ENCODE measurements around the gene BRCA1.

BRCA1 gene

GRCh38 chr17:43016216-43016615 is 108.9 kb downstream of the BRCA1 start:
- Histone ChIP-seq H3K27ac (ENCODE audit: insufficient read depth, low read depth, low read length, poor library complexity, severe bottlenecking) (no peak overlapping the region), H3K4me1 (ENCODE audit: control insufficient read depth, insufficient read depth, low read length) (peaks cover 41% of the 10 kb centered on the region), H3K9me3 (ENCODE audit: control insufficient read depth, low read length) (no peaks in the 10 kb centered on the region), H3K4me3 (ENCODE audit: insufficient read depth, low read depth, low read length) (no peak overlapping the region), H3K36me3 (ENCODE audit: control insufficient read depth, insufficient read depth, low read length) (peaks cover 5% of the 10 kb centered on the region), H3K27me3 (ENCODE audit: control insufficient read depth, insufficient read depth, low read length, poor library complexity, severe bottlenecking) (no peaks in the 10 kb centered on the region)
- 95 to 96% methylated on average over 7 of the region's 7 CpGs for WGBS, 2 experiments

DNA sequence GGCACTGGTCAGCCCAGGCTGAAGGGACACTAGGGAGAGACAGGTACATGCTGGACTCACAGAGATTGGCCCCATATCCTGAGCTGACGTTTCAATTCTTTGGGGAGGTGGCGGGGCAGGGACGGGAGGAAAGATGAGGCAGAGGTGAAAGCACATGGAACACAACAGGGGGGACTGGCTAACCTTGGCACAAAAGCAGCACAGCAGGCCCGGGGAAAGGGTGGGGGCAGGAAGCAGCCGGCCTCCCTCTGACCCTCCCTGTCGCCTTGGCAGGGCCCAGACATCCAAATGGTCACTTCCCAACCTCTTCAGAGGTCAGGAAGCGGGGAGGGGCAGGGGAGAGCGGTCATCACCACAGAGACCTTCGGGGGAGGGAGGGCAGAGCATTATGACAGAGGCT is 109.6 kb downstream of the BRCA1 start:
- peaks cover 5% of the 10 kb centered on the region for H3K36me3 ChIP-seq (ENCODE audit: control insufficient read depth, insufficient read depth, low read length)
- no peaks in the 10 kb centered on the region for H3K9me3 ChIP-seq (ENCODE audit: control insufficient read depth, low read length)
- peaks cover 41% of the 10 kb centered on the region for H3K4me1 ChIP-seq (ENCODE audit: control insufficient read depth, insufficient read depth, low read length)
- no peak overlapping the region for H3K4me3 ChIP-seq (ENCODE audit: insufficient read depth, low read depth, low read length)
- 74% methylated on average over 9 of the region's 9 CpGs for WGBS, 2 experiments
- no peak overlapping the region for H3K27ac ChIP-seq (ENCODE audit: insufficient read depth, low read depth, low read length, poor library complexity, severe bottlenecking)
- no peaks in the 10 kb centered on the region for H3K27me3 ChIP-seq (ENCODE audit: control insufficient read depth, insufficient read depth, low read length, poor library complexity, severe bottlenecking)

DNA sequence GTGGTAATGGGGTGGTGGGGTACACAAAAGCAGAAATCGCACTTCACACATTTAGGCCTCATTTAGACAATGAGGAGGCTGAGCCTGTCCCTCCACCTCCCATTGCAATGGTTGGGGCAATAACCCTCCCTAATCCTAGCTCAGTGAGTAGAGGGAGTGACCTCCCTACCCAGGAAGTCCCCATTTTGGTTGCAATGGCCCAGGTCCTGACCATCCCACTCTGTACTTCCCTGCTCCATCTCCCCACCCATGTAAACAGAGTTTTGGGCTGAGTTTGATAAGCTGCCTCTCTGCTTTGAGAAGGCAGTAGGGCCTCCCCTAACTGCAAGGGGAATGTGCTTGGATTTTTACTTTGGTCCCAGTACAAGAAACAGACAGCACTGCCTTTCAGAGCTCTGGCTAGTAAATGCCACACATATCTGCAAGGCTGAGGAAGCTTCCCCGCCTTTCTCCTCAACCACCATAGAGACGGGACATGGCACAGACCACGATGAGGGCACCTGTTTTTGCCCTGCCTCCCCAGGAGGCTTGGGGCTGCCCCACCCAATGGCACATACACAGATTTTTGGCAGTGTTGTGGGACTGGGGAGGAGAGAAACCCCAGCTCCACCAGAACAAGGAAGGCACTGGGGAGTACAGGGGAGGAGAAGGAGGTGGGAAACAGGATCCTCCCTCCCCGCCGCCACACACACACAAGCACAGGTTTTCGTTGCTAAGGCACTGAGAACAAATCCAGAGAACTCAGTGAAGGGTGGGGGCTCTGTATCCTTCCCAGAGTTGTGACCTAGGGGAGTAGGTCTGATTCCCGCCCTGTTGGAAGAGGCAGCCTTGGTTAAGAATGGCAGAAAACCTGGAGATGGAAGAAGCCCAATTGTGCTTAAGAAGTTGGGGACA is 110.3 kb downstream of the BRCA1 start:
- H3K27me3 ChIP-seq (ENCODE audit: control insufficient read depth, insufficient read depth, low read length, poor library complexity, severe bottlenecking): no peaks in the 10 kb centered on the region
- H3K36me3 ChIP-seq (ENCODE audit: control insufficient read depth, insufficient read depth, low read length): peaks cover 5% of the 10 kb centered on the region
- no peak overlapping the region for H3K27ac ChIP-seq (ENCODE audit: insufficient read depth, low read depth, low read length, poor library complexity, severe bottlenecking)
- H3K4me3 ChIP-seq (ENCODE audit: insufficient read depth, low read depth, low read length): no peak overlapping the region
- no peaks in the 10 kb centered on the region for H3K9me3 ChIP-seq (ENCODE audit: control insufficient read depth, low read length)
- H3K4me1 ChIP-seq (ENCODE audit: control insufficient read depth, insufficient read depth, low read length): peaks cover 34% of the 10 kb centered on the region
- WGBS, 2 experiments: 87 to 89% methylated on average over 8 of the region's 8 CpGs

DNA sequence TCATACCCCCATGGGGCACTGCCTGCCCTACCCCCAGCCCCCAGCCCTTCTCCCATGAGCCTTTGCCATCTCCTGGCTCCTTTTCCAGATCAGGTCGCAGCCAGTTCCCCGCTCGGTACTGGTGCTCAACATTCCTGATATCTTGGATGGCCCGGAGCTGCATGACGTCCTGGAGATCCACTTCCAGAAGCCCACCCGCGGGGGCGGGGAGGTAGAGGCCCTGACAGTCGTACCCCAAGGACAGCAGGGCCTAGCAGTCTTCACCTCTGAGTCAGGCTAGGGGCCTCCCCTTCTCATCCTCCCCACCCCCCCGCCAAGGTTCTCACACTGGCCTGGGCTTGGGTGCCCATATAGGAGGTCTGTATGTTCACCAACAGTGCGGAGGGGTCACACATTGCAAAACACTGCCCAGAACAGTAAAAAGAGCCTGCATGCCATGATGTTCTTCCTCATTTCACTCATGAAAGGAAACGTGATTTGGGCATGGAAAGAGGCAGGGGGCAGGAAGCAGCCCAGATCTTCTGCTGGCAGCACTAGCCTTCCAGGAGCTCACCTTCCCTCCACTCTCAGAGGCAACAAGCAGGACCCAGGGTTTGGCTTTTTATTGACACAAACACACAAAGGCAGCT is 111.0 kb downstream of the BRCA1 start:
- Histone ChIP-seq H3K36me3 (ENCODE audit: control insufficient read depth, insufficient read depth, low read length) (peaks cover 5% of the 10 kb centered on the region), H3K4me3 (ENCODE audit: insufficient read depth, low read depth, low read length) (no peak overlapping the region), H3K27ac (ENCODE audit: insufficient read depth, low read depth, low read length, poor library complexity, severe bottlenecking) (no peak overlapping the region), H3K9me3 (ENCODE audit: control insufficient read depth, low read length) (no peaks in the 10 kb centered on the region), H3K27me3 (ENCODE audit: control insufficient read depth, insufficient read depth, low read length, poor library complexity, severe bottlenecking) (no peaks in the 10 kb centered on the region), H3K4me1 (ENCODE audit: control insufficient read depth, insufficient read depth, low read length) (peaks cover 28% of the 10 kb centered on the region)
- 93% methylated on average over 12 of the region's 12 CpGs for WGBS, 2 experiments

- Histone ChIP-seq H3K9me3 (ENCODE audit: control insufficient read depth, low read length) (no peaks in the 10 kb centered on the region), H3K36me3 (ENCODE audit: control insufficient read depth, insufficient read depth, low read length) (peaks cover 5% of the 10 kb centered on the region), H3K4me3 (ENCODE audit: insufficient read depth, low read depth, low read length) (no peak overlapping the region), H3K4me1 (ENCODE audit: control insufficient read depth, insufficient read depth, low read length) (peaks cover 22% of the 10 kb centered on the region), H3K27ac (ENCODE audit: insufficient read depth, low read depth, low read length, poor library complexity, severe bottlenecking) (no peak overlapping the region), H3K27me3 (ENCODE audit: control insufficient read depth, insufficient read depth, low read length, poor library complexity, severe bottlenecking) (no peaks in the 10 kb centered on the region)
- 94 to 96% methylated on average over 8 of the region's 8 CpGs for WGBS, 2 experiments
Observed at GRCh38 chr17:43013296-43013695, 111.9 kb downstream of the BRCA1 start.

- Histone ChIP-seq H3K9me3 (ENCODE audit: control insufficient read depth, low read length) (no peaks in the 10 kb centered on the region), H3K27me3 (ENCODE audit: control insufficient read depth, insufficient read depth, low read length, poor library complexity, severe bottlenecking) (no peaks in the 10 kb centered on the region), H3K4me3 (ENCODE audit: insufficient read depth, low read depth, low read length) (no peak overlapping the region), H3K36me3 (ENCODE audit: control insufficient read depth, insufficient read depth, low read length) (no peaks in the 10 kb centered on the region), H3K4me1 (ENCODE audit: control insufficient read depth, insufficient read depth, low read length) (peaks cover 15% of the 10 kb centered on the region), H3K27ac (ENCODE audit: insufficient read depth, low read depth, low read length, poor library complexity, severe bottlenecking) (no peak overlapping the region)
- 92 to 93% methylated on average over 15 of the region's 15 CpGs for WGBS, 2 experiments
Observed at GRCh38 chr17:43011728-43012472, 113.3 kb downstream of the BRCA1 start.

- Histone ChIP-seq H3K27me3 (ENCODE audit: control insufficient read depth, insufficient read depth, low read length, poor library complexity, severe bottlenecking) (no peaks in the 10 kb centered on the region), H3K4me1 (ENCODE audit: control insufficient read depth, insufficient read depth, low read length) (peaks cover 9% of the 10 kb centered on the region), H3K9me3 (ENCODE audit: control insufficient read depth, low read length) (no peaks in the 10 kb centered on the region), H3K4me3 (ENCODE audit: insufficient read depth, low read depth, low read length) (no peak overlapping the region), H3K27ac (ENCODE audit: insufficient read depth, low read depth, low read length, poor library complexity, severe bottlenecking) (no peak overlapping the region), H3K36me3 (ENCODE audit: control insufficient read depth, insufficient read depth, low read length) (no peaks in the 10 kb centered on the region)
- WGBS, 2 experiments: 95% methylated on average over 5 of the region's 5 CpGs
Observed at GRCh38 chr17:43010667-43011308, 114.4 kb downstream of the BRCA1 start.

- 53 to 57% methylated on average over 18 of the region's 18 CpGs for WGBS, 2 experiments
- peak within 1 kb of the TSS; percentile 60 for H3K27ac ChIP-seq (ENCODE audit: insufficient read depth, low read depth, low read length, poor library complexity, severe bottlenecking)
- peak within 1 kb of the TSS; percentile 20 for H3K4me3 ChIP-seq (ENCODE audit: insufficient read depth, low read depth, low read length)
Observed at GRCh38 chr17:43006639-43007551, 118.3 kb downstream of the BRCA1 start, which contains the start of gene IFI35. Gene IFI35 (plus strand): TSS chr17:43006784. CDS start chr17:43006948, 164 bp downstream.

GRCh38 chr17:43003542-43004172 is 121.5 kb downstream of the BRCA1 start:
- no peaks in the 10 kb centered on the region for H3K27me3 ChIP-seq (ENCODE audit: control insufficient read depth, insufficient read depth, low read length, poor library complexity, severe bottlenecking)
- H3K4me3 ChIP-seq (ENCODE audit: insufficient read depth, low read depth, low read length): no peak overlapping the region
- no peak overlapping the region for H3K27ac ChIP-seq (ENCODE audit: insufficient read depth, low read depth, low read length, poor library complexity, severe bottlenecking)
- H3K9me3 ChIP-seq (ENCODE audit: control insufficient read depth, low read length): no peaks in the 10 kb centered on the region
- 92 to 93% methylated on average over 5 of the region's 5 CpGs for WGBS, 2 experiments
- peaks cover 4% of the 10 kb centered on the region for H3K4me1 ChIP-seq (ENCODE audit: control insufficient read depth, insufficient read depth, low read length)
- H3K36me3 ChIP-seq (ENCODE audit: control insufficient read depth, insufficient read depth, low read length): peaks cover 33% of the 10 kb centered on the region

More at GRCh38 chr17:43006639-43007551, 118.3 kb downstream of the BRCA1 start, which contains the start of gene IFI35:
- H3K36me3 ChIP-seq (ENCODE audit: control insufficient read depth, insufficient read depth, low read length): peaks cover 16% of the 10 kb centered on the region
- H3K4me1 ChIP-seq (ENCODE audit: control insufficient read depth, insufficient read depth, low read length): no peaks in the 10 kb centered on the region
- H3K9me3 ChIP-seq (ENCODE audit: control insufficient read depth, low read length): no peaks in the 10 kb centered on the region
- H3K27me3 ChIP-seq (ENCODE audit: control insufficient read depth, insufficient read depth, low read length, poor library complexity, severe bottlenecking): no peaks in the 10 kb centered on the region

Data from ectodermal cell (in vitro differentiated cells).